ENCODE measurements around the gene MUSK.

The MUSK gene

DNA sequence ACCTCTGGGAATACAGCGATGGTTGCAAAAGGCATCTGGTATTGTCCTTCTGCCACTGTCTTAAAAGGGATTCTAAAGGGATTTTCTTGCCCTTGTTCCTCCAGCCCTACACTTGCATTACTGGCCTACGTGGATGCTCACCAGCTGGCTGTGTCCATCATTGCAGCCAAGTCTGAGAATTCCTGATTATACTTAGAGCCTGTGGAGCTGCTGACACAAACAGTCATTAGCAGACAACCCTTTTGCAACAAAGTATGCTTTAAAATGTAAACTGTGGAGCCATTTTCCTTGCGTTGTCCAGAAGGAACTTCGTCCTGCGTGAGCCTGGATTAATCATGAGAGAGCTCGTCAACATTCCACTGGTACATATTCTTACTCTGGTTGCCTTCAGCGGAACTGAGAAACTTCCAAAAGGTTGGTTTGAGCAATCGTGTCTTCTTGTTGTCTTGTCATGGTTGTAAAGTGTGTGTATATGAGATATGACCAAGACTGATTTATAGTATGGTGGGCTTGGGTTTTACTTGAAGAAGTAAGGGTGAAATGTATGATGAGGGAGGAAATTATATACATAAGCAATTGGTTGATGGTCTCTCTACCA, at the start of gene MUSK:
Gene MUSK (plus strand): TSS at position 222 of the 598 bp plus-strand sequence. CDS start 114 bp downstream, at position 336.
- no peak for DNase-seq (ENCODE audit: low read depth, low spot score)

DNA sequence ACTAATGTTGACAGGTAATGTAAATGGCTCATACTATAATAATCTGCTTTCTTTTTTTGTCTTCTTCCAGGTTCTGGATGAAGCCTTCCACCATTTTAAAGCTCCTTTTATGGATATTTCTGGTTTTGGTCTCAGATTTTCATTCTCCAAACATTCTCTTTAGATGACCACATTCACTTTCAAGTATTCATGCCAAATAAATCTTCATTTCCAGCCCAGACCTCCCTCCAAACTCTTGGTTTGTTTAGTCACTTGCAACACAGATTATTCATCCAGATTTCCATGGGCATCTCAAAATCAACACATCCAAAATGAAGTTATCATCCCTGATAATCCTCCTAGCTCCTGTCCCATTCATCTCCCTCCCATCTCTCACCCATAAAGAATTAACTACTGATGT, 48.8 kb upstream of the MUSK start:
- DNase-seq (ENCODE audit: low read depth, low spot score) = no peak

DNA sequence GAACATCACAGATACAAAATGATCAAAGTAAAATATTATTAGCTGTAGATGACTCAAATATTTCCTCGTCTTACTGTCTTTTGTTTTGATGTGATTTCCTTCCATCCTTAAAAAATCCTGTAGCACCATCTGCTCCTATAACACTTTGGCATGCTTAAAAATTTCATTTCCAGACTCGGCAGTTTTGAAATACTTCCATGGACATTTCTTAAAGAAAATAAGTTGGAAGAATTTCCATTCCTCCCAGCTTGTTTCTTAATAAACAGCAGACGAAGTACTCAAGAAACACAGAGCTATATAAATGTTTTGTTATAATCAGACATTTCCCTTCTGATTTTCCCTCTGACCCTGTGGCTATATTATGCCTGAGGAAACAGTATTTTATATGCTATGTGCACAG, 47.9 kb upstream of the MUSK start:
- no peak for DNase-seq (ENCODE audit: low read depth, low spot score)

DNA sequence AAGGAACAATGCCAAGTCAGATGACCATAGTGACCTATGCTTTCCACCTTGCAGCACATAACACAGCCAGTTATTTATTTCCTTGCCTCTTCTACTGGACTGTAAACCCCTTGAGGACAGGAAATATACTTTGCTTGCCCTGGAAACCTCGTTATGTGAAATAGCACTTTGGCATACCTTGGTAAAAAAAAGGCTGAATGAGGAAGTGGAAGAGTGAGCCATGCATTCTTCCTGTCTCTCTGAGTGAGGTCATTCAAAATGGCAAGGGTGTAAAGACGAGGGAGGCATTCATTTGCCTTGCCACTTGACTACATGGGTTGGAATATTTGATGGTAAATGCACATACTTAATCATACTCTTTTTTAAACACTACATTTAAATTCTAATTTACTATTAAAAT, 46.2 kb upstream of the MUSK start:
- DNase-seq (ENCODE audit: low read depth, low spot score) = no peak

DNA sequence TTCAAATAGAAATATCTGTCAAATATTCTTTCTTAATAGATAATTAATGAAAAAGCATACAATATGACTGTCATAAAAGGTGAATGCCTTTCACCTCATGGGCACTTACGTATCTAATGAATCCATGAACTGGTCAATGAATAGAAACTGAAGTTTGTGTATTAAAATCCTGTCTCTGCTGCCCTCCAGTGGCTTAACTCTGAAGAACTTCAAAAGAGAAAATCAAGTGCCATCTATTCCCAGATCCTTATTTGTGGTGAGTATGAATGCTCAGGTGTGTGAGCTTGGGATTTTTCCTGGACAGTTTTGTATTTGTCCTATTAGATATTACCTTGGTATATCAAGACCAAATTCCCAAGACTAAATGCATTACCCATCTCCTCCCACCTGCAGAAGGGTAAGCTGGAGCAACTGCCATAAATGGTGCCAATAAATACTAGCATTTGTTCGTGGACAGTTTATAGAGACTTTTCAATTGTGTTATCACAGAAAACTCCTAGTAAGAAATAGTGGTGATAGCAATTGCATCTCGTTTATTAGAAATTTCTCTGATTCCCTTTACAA, 45.0 kb upstream of the MUSK start:
- no peak for DNase-seq (ENCODE audit: low read depth, low spot score)

DNA sequence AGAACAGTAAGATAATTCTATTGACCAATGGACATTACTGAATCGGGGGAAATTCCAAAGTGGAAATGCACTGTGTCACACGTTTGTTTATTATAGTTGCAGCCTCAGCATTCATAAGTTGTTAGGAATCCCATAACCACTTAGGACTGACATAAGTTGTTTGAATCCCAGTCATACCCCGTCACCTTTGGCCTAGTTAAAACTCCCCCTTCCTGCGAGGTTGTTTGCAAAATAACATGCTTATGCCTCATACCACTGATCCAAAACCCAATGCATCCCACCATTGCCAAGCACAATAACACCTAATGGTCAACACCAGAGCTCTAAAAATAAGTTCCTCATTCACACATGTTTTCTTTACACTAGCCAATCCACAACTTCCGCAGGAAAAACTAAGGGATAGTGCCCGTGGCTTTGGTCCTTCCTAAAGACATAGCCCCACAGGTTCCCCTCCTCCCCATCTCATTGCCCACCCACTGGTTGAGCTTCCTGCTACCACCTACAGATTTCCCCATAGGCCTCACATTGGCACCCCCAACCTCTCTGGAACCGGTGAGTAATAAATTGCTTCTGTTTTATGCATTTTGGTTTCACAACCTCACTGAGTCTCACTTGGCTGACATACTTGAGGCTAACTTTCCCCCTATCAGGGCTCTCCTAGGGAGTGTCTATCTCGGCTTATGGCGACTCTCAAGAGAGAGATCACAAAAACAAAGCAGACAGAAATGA, 42.3 kb upstream of the MUSK start:
- DNase-seq (ENCODE audit: low read depth, low spot score) = no peak

DNA sequence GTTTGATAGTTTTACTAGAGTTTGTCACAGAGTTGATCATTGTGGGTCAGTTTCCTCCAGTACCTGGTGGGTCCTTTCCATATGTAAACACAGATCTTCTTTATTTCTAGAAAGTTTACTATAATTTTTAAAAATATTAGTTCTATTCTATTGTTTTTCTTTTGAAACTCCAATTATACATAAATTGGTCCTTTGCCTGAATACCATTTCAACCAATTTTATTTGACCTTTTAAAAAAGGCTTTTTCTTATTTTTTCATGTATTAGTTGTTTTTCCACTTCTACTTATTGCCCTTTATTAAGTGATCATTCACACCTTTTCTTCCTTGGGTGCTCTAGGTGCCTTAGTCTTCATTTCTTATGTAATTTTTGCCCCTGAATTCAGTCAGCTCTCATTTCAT, 33.0 kb upstream of the MUSK start:
- no peak for DNase-seq (ENCODE audit: low read depth, low spot score)

DNA sequence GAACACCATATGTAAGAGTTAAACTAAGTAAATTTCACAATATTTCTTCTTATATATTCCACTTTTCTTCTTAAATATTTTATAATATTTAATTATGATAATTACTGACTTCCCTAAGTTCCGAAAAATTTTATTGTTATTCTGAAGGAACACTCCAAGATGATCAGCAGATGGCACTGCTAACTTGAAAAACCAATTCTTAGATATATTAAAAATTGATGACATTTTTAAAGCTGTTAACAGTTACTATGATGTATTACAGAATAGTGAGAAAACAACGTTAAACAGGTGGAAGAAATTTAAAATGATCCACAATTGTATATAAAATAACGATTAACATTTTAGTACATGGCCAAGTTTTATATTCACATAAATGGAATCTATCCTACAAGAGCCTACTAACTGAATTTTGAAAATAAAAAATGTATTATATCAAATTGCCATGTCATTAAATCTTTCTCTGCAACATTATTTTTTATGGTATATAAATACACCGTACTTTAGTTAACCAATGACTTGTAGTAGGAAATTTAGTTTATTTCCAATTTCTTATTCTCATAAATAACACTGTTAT, 30.1 kb upstream of the MUSK start:
- DNase-seq (ENCODE audit: low read depth, low spot score) = no peak

DNA sequence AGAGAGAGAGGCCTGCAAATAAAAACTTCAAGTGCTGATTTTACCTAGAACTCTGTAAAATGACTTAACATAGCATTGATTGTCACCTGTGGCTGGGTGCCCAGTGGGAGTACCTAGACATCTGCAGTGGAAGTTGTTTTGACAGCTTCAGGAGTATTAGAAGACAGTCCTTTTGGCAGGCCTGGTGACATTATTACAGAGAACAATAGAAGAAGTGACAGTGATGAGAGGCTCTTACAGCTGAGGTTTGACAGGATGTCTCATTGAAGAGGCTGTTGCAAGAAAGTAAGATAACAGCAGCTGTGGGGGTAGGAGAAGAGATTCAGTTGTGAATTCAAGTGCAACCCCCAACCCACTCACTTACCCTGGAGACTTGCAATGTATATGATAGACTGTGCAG, 27.9 kb upstream of the MUSK start:
- DNase-seq (ENCODE audit: low read depth, low spot score) = no peak

DNA sequence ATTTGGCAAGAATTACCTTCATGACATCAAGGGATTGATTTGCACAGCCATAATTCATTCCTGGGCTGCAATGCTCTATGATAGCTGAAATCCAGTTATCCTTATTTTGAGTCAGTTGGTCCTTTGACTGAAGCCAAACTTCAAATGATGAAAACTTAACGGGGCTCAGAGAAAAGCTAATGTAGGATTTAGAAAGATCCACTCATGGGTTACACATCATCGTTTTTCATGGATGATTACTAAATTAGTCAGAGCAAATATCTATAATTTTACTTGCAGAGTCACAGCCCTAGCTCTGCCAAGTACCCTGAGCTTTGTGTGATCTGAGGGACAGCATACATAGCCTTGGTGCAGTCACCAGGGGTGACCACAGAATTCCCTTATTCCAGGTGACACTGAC, 27.3 kb upstream of the MUSK start:
- DNase-seq (ENCODE audit: low read depth, low spot score) = no peak

DNA sequence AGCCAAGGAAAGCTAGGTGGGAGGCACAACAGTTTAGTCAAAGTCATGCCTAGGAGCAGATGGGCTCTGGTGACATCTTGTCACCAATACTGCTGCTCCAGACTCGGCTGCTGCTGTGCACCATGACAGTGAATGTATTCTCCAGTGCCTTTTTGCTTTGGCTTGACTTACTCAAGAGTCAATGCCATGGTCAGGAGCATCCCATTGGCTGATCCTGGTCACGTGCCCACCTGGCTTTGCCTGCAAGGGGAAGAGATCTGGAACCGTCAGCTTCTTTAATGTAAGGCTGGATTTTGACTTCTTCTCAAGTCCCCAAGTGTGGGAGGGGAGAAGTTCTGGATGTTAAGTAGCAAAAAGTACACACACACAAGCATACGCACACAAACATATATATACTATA, 19.9 kb upstream of the MUSK start:
- no peak for DNase-seq (ENCODE audit: low read depth, low spot score)

DNA sequence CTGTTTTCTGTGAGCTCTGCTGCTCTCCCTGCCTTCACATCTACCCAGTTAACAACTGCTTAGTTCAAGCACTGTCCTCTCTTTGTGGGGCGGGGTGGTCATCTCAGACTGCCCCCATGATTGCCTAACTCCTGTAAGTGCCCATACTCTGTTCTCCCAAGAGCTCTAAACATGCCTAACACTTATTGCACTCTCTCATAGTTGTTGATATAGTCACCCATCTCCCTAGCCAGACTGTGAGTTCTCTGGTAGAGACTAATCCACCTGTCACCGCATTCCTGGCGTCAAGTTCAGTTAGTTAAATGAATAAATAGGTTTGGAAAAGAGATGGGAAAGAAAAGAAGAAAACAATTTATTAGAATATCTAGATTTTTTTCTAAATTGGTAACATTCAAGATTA, 18.3 kb upstream of the MUSK start:
- no peak for DNase-seq (ENCODE audit: low read depth, low spot score)

DNA sequence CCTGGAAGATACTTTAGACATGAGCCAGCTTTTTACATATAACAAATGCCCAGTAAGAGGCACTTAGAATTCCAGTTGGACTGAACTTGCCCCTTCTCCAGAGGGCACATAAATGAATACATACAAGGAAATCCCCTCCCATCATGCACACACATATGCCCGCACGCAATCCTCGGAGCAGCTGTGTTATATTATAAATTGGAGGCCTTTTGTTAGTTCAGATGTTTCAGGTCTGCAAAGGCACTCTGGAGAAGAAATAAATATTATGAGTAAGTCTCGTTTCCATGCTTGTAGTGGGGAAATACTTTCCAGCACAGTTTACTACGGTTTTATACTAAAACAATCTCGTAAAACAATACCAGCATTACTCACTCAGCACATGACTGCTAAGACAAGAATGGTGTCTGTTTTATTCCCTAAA, 17.6 kb upstream of the MUSK start:
- no peak for DNase-seq (ENCODE audit: low read depth, low spot score)

DNA sequence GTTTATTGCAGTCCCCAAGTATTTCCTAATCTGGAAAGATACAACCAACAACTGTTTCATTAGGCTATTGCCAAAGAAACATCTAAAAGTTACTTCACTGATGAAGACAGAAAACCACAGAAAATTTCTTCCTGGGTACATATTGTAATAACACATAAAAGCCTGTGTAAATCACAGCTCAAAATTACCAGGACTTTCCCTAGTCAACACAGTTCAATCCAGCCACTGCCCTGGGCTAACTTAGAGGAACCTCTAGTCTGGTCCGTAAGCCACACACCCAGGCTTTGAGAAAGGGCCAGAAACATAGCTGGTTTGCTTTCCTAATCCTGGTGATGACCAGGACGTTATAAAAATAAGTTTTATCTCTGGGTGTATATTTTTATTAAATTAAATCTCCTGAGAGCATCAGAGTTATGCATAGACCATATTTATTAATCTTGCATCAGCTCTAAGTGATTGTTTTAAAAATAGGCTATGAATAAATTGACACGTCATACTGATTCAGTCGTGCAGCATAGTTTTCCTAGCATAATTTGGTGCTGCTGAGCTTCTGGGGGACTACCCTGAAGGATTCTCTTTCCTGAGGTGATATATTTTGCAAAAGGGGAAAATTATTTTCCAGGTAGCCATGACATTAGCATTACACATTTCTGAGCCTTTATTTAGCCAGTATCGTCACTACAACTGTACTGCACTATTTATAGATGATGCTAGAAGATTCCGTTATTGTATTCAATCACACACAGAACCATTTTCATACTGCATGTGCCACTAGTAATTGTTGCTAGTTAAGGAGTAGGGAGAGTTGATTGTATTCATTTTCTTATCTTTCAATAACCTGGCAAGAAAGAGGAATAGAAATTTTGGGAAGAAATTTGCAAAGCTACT, 12.6 kb upstream of the MUSK start:
- DNase-seq (ENCODE audit: low read depth, low spot score) = no peak

DNA sequence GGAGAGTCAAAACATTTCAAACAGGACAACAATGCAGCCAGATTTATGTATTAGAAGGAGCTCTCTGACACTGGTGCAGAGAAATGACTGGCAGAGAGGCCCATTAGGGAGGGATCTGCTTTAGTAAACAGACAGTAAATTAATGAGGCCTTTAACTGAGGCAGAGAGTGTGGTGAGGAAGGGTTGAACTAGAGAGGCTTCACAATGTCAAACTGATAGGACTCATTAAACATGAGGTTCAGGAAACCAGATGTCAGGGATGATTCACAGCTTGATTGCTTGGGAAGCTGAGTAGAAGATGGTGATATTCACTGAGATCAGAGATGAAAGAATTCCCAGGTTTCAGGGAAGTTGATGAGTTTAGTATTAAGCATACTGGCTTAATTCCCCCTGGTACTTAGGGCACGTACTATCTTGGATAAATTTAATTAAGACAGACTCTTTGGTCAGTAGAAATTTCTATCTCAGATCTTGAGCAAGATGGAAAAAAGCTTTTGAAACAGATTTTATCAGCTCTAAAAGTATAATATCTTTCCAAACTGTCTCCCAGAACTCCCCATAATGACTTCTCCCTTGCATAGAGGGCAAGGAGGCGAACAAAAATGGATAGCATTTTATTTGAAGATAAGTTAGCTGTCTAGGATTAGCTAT, 8.6 kb upstream of the MUSK start:
- DNase-seq (ENCODE audit: low read depth, low spot score) = no peak

DNA sequence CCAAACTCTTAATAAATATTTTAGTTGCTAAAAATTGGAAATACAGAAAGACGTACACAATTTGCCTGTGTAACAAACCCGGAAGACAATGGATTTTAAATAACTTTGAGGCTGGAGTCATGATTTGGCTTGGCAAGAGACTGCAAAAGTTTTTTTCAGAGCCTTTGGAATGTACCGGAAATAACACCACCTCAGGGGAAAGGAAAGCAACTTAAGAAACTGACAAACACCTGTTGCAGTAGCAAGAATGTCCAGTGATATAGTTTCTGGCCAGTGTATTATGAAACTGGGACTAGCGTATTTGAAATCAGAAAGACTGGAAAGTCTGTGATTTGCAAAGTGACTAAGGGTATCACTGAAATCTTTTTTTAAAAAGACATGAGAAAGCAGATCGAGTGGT, 842 bp downstream of the MUSK start:
- DNase-seq (ENCODE audit: low read depth, low spot score) = no peak

DNA sequence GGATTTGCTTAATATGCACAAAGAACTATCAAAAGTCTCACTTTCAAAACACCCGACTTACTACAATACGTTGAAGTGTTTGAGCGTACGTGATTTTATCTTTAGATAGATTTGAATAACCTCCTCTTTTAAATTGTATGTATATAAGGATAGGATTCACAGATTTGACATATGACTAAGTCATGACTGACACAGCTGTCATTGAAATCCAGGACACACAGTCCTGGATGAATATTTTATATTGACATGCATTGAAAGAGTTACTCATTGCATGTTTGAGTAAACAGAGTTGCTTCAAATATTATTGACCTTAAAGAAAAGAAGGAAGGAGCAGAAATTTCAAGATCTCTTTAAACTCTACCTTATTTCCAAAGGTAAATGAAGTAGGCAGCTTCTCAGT, 3.3 kb downstream of the MUSK start:
- no peak for DNase-seq (ENCODE audit: low read depth, low spot score)

DNA sequence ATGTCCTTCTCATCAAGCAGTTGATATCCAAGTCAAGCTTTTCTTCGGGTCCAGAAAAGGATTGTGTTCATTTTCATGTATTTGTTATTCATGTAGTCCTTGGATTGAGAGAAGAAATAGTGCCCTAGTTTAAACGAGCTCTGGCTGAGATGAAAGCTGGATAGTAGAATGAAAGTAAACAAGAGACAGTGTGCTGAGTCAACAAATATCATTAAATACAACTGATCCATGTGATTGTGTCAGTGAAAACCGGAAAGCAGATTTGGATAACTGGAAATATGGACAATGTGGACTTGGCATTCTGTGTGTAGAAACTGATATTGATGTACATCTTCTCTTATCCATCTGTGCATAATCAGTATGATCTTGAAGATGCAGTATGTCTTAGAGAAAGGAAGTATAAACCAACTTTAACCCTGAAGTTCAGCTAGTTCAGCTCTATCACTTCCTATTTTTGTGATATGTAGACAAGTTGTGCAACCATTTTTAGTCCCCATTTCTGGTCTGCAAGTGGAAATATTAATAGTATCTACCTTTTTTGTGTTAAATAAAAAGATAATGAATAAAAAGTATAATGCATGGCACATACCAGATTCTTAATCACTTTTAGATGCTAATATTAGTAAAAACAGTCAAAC, 4.4 kb downstream of the MUSK start:
- DNase-seq (ENCODE audit: low read depth, low spot score) = no peak

DNA sequence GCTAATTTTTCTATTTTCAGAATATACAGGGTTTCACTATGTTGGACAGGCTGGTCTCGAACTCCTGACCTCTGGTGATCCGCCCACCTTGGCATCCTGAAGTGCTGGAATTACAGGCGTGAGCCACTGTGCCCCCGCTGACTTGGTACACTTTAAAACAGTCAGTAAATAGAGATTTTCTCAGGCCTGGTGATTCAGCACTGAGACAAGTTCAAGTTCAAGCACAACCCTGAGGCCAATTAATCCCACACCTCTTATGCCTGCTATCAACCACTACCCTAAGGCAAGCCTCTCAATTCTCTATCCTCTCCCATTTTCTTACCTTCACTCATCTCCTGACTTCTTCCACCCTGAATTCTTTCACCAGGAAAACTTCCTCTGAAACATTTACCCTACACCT, 18.9 kb downstream of the MUSK start:
- DNase-seq (ENCODE audit: low read depth, low spot score) = no peak

DNA sequence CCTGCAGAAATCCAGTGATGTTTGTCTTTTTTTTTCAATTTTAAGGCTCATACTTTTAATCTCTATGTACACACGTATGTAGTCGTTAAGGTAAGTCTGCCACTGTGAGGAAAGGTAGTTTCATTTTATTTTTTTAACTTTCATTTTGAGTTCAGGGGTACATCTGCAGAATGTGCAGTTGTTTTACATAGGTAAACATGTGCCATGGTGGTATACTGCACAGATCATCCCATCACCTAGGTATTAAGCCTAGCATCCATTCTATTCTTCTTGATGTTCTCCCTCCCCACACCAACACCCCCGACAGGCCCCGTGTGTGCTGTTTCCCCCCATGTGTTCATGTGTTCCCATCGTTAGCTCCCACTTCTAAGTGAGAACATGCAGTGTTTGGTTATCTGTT, 19.7 kb downstream of the MUSK start:
- DNase-seq (ENCODE audit: low read depth, low spot score) = no peak

DNA sequence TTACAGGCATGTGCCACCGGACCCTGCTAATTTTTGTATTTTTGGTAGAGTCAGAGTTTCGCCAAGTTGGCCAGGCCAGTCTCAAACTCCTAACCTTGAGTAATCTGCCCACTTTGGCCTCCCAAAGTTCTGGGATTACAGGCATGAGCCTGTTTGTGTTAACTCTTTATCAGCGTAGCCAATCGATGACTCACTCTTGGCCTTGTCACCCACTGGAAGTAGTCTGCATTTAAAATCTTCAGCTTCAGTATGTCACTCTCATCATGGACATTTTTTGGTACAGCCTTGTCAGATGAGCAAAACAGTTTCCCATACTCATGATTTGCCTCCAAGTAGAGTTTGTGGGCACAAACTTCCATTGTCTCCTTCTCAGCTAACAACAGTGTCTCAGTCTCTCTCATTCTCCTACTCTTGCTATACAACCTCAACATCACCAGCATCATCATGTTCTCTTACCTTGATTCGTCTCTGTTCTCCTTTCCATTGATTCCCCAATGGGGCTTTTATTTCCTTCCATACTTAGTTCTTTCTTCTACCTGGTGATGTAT, 22.5 kb downstream of the MUSK start:
- no peak for DNase-seq (ENCODE audit: low read depth, low spot score)
